ENCODE measurements around the gene THTPA.
A peak's percentile ranks its signal among the peaks of the same experiment; 100 is the strongest.

THTPA gene

DNA sequence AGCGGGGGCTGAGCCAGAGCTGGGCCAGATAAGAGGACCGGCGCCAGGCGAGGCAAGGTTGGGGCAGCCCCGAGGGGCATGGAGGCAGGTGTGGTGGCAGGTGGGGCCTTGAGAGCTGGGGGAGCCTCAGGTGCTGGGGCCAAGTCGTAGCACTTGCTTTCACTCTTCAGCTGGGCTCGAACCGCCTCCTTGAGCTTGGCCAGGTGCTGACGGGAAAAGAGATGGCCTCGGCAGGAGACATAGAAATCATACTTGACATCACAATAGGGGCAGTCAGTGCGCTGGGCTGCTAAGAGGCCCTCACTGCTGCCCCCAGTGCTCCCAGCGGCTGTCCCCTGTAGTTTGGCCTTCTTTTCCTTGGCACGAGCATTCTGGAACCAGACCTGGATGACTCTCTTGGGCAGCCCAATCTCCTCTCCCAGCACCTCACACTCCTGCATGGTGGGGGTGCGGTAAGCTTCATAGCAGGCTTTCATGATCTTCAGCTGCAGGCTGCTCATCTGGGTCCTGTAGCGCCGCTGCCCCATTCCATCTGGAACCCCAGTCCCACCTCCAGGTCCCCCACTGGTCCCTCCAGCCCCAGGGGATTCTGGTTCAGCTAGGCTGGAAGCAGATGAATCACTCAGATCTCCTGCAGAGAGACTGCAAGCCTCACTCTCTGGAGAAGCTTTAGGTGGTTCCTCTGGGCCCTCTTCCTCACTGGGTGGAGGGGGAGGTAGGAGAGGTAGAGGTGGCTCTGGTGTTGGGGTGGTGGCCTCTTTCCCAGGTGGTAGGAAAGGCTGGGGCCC, 32.6 kb upstream of the THTPA start:
- no peak overlapping the region for H3K4me3 ChIP-seq (ENCODE audit: low read depth, low read length)
- peak; percentile 18 for DNase-seq (ENCODE audit: low read depth)
- TF ChIP-seq MAX (IDR thresholded peaks at IDR 0.05; ENCODE audit: low read depth, low read length) (no peak), CTCF (IDR thresholded peaks at IDR 0.05; ENCODE audit: low read depth, low read length) (no peak), MYC (IDR thresholded peaks at IDR 0.05; ENCODE audit: low read depth, low read length) (no peak), POLR2A (IDR thresholded peaks at IDR 0.05; ENCODE audit: extremely low read depth, insufficient read length) (no peak)

GRCh38 chr14:23524954-23525353, 31.1 kb upstream of the THTPA start:
- no peak for DNase-seq (ENCODE audit: low read depth)
- no peak overlapping the region for H3K4me3 ChIP-seq (ENCODE audit: low read depth, low read length)
- TF ChIP-seq MAX (IDR thresholded peaks at IDR 0.05; ENCODE audit: low read depth, low read length): no peak
- TF ChIP-seq POLR2A (IDR thresholded peaks at IDR 0.05; ENCODE audit: extremely low read depth, insufficient read length): no peak
- no peak for TF ChIP-seq MYC (IDR thresholded peaks at IDR 0.05; ENCODE audit: low read depth, low read length)
- no peak for TF ChIP-seq CTCF (IDR thresholded peaks at IDR 0.05; ENCODE audit: low read depth, low read length)

- TF ChIP-seq MAX (IDR thresholded peaks at IDR 0.05; ENCODE audit: low read depth, low read length) (no peak), MYC (IDR thresholded peaks at IDR 0.05; ENCODE audit: low read depth, low read length) (no peak), POLR2A (IDR thresholded peaks at IDR 0.05; ENCODE audit: extremely low read depth, insufficient read length) (no peak), CTCF (IDR thresholded peaks at IDR 0.05; ENCODE audit: low read depth, low read length) (no peak)
- no peak for DNase-seq (ENCODE audit: low read depth)
- H3K4me3 ChIP-seq (ENCODE audit: low read depth, low read length): no peak overlapping the region
Observed at GRCh38 chr14:23525611-23526010, 30.5 kb upstream of the THTPA start.

- DNase-seq (ENCODE audit: low read depth): no peak
- no peak overlapping the region for H3K4me3 ChIP-seq (ENCODE audit: low read depth, low read length)
- TF ChIP-seq POLR2A (IDR thresholded peaks at IDR 0.05; ENCODE audit: extremely low read depth, insufficient read length): no peak
- TF ChIP-seq MYC (IDR thresholded peaks at IDR 0.05; ENCODE audit: low read depth, low read length): no peak
- TF ChIP-seq CTCF (IDR thresholded peaks at IDR 0.05; ENCODE audit: low read depth, low read length): no peak
- TF ChIP-seq MAX (IDR thresholded peaks at IDR 0.05; ENCODE audit: low read depth, low read length): no peak
Observed at GRCh38 chr14:23528555-23528954, 27.5 kb upstream of the THTPA start.

DNA sequence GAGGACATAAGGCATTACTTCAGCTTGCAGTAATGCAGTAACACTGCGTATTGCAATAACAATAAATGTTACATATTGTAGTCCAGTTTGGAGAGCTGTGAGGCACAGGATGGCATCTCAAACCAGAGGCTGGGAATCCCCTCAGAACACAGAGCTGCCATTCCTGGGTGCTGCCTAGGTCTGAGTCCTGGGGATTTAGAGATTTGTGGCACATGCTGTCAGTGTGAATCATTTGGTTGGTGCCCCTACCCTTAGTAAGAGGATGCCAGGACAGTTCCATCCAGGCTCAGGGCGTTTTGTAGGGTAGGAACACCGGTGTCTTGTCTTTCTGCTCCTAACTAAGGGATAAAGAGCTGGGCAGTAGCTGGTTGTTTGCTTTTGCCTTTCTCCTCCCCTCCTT, 27.1 kb upstream of the THTPA start:
- DNase-seq (ENCODE audit: low read depth): no peak
- TF ChIP-seq POLR2A (IDR thresholded peaks at IDR 0.05; ENCODE audit: extremely low read depth, insufficient read length): no peak
- no peak for TF ChIP-seq CTCF (IDR thresholded peaks at IDR 0.05; ENCODE audit: low read depth, low read length)
- TF ChIP-seq MAX (IDR thresholded peaks at IDR 0.05; ENCODE audit: low read depth, low read length): no peak
- no peak for TF ChIP-seq MYC (IDR thresholded peaks at IDR 0.05; ENCODE audit: low read depth, low read length)
- H3K4me3 ChIP-seq (ENCODE audit: low read depth, low read length): no peak overlapping the region

Data from NB4 (cell line).